ENCODE measurements around the gene GARIN3.
"Not testable (repeated sequence)": the region's sequence is repeated elsewhere in the genome, so short reads cannot be mapped to it uniquely, and the experiment has no call there.

GARIN3 gene

GRCh38 chr5:157193699-157194424 lies 27.8 kb upstream of the GARIN3 start:
- no peaks in the 10 kb centered on the region for H3K27me3 Mint-ChIP-seq
- peak overlapping the region; percentile 99 for H3K27ac Mint-ChIP-seq
- H3K4me3 Mint-ChIP-seq, result peak overlapping the region; percentile 89
- peaks cover 46% of the 10 kb centered on the region for H3K36me3 Mint-ChIP-seq
- H3K4me1 Mint-ChIP-seq (ENCODE audit: low read depth), result peaks cover 91% of the 10 kb centered on the region
- H3K9me3 Mint-ChIP-seq (ENCODE audit: low read depth), result no peaks in the 10 kb centered on the region

- peaks cover 54% of the 10 kb centered on the region for H3K36me3 Mint-ChIP-seq
- H3K4me1 Mint-ChIP-seq (ENCODE audit: low read depth), result peaks cover 87% of the 10 kb centered on the region
- H3K9me3 Mint-ChIP-seq (ENCODE audit: low read depth), result no peaks in the 10 kb centered on the region
- H3K27me3 Mint-ChIP-seq, result no peaks in the 10 kb centered on the region
- peak overlapping the region; percentile 99 for H3K4me3 Mint-ChIP-seq
- H3K27ac Mint-ChIP-seq, result peak overlapping the region; percentile 100
These were observed 23.2 kb upstream of the GARIN3 start for GRCh38 chr5:157189223-157189622.

- H3K27me3 Mint-ChIP-seq, result no peaks in the 10 kb centered on the region
- peaks cover 59% of the 10 kb centered on the region for H3K36me3 Mint-ChIP-seq
- no peaks in the 10 kb centered on the region for H3K9me3 Mint-ChIP-seq (ENCODE audit: low read depth)
- H3K4me1 Mint-ChIP-seq (ENCODE audit: low read depth), result peaks cover 78% of the 10 kb centered on the region
- peak overlapping the region; percentile 100 for H3K27ac Mint-ChIP-seq
- peak overlapping the region; percentile 99 for H3K4me3 Mint-ChIP-seq
These were observed 22.2 kb upstream of the GARIN3 start for GRCh38 chr5:157188270-157188669.

- no peaks in the 10 kb centered on the region for H3K27me3 Mint-ChIP-seq
- peak overlapping the region; percentile 99 for H3K4me3 Mint-ChIP-seq
- H3K36me3 Mint-ChIP-seq, result peaks cover 53% of the 10 kb centered on the region
- H3K27ac Mint-ChIP-seq, result peak overlapping the region; percentile 100
- H3K4me1 Mint-ChIP-seq (ENCODE audit: low read depth), result peaks cover 69% of the 10 kb centered on the region
- H3K9me3 Mint-ChIP-seq (ENCODE audit: low read depth), result no peaks in the 10 kb centered on the region
These were observed 21.1 kb upstream of the GARIN3 start for GRCh38 chr5:157187046-157187754.

GRCh38 chr5:157186309-157187045 lies 20.4 kb upstream of the GARIN3 start:
- H3K27ac Mint-ChIP-seq, result peak overlapping the region; percentile 100
- H3K36me3 Mint-ChIP-seq, result peaks cover 52% of the 10 kb centered on the region
- no peaks in the 10 kb centered on the region for H3K27me3 Mint-ChIP-seq
- no peaks in the 10 kb centered on the region for H3K9me3 Mint-ChIP-seq (ENCODE audit: low read depth)
- H3K4me3 Mint-ChIP-seq, result peak overlapping the region; percentile 99
- peaks cover 61% of the 10 kb centered on the region for H3K4me1 Mint-ChIP-seq (ENCODE audit: low read depth)

GRCh38 chr5:157185122-157185521 lies 19.1 kb upstream of the GARIN3 start:
- not testable (repeated sequence) for H3K9me3 Mint-ChIP-seq (ENCODE audit: low read depth); H3K27me3 Mint-ChIP-seq
- Mint-ChIP-seq H3K27ac (peak overlapping the region; percentile 100), H3K36me3 (peaks cover 45% of the 10 kb centered on the region), H3K4me1 (ENCODE audit: low read depth) (peaks cover 54% of the 10 kb centered on the region), H3K4me3 (peak overlapping the region; percentile 99)

GRCh38 chr5:157184117-157184670 lies 18.1 kb upstream of the GARIN3 start:
- Mint-ChIP-seq H3K27me3 (no peaks in the 10 kb centered on the region), H3K4me3 (peak overlapping the region; percentile 99), H3K36me3 (peaks cover 43% of the 10 kb centered on the region), H3K9me3 (ENCODE audit: low read depth) (no peaks in the 10 kb centered on the region), H3K4me1 (ENCODE audit: low read depth) (peaks cover 55% of the 10 kb centered on the region), H3K27ac (peak overlapping the region; percentile 100)

GRCh38 chr5:157182143-157182757 lies 16.2 kb upstream of the GARIN3 start:
- no peaks in the 10 kb centered on the region for H3K9me3 Mint-ChIP-seq (ENCODE audit: low read depth)
- peaks cover 35% of the 10 kb centered on the region for H3K36me3 Mint-ChIP-seq
- peak overlapping the region; percentile 100 for H3K27ac Mint-ChIP-seq
- H3K4me3 Mint-ChIP-seq, result peak overlapping the region; percentile 99
- H3K27me3 Mint-ChIP-seq, result no peaks in the 10 kb centered on the region
- H3K4me1 Mint-ChIP-seq (ENCODE audit: low read depth), result peaks cover 54% of the 10 kb centered on the region

- peaks cover 25% of the 10 kb centered on the region for H3K36me3 Mint-ChIP-seq
- H3K4me1 Mint-ChIP-seq (ENCODE audit: low read depth), result peaks cover 52% of the 10 kb centered on the region
- H3K27ac Mint-ChIP-seq, result peak within 1 kb of the TSS; percentile 100
- H3K27me3 Mint-ChIP-seq, result no peaks in the 10 kb centered on the region
- H3K4me3 Mint-ChIP-seq, result peak within 1 kb of the TSS; percentile 99
- H3K9me3 Mint-ChIP-seq (ENCODE audit: low read depth), result no peaks in the 10 kb centered on the region
These were observed 14.6 kb upstream of the GARIN3 start, which contains the start of gene ITK for GRCh38 chr5:157180374-157181264. TSS of gene ITK (plus strand) at chr5:157180840. CDS start at chr5:157180978, 138 bp downstream.

- H3K4me3 Mint-ChIP-seq, result peak overlapping the region; percentile 99
- H3K27ac Mint-ChIP-seq, result peak overlapping the region; percentile 100
- peaks cover 16% of the 10 kb centered on the region for H3K36me3 Mint-ChIP-seq
- peaks cover 60% of the 10 kb centered on the region for H3K4me1 Mint-ChIP-seq (ENCODE audit: low read depth)
- H3K9me3 Mint-ChIP-seq (ENCODE audit: low read depth), result no peaks in the 10 kb centered on the region
- H3K27me3 Mint-ChIP-seq, result no peaks in the 10 kb centered on the region
These were observed 12.9 kb upstream of the GARIN3 start for GRCh38 chr5:157178966-157179365.

- no peaks in the 10 kb centered on the region for H3K9me3 Mint-ChIP-seq (ENCODE audit: low read depth)
- peak overlapping the region; percentile 99 for H3K4me3 Mint-ChIP-seq
- H3K27me3 Mint-ChIP-seq, result no peaks in the 10 kb centered on the region
- H3K4me1 Mint-ChIP-seq (ENCODE audit: low read depth), result peaks cover 65% of the 10 kb centered on the region
- peaks cover 10% of the 10 kb centered on the region for H3K36me3 Mint-ChIP-seq
- peak overlapping the region; percentile 100 for H3K27ac Mint-ChIP-seq
These were observed 11.9 kb upstream of the GARIN3 start for GRCh38 chr5:157177953-157178352.

- Mint-ChIP-seq H3K9me3 (ENCODE audit: low read depth) (no peaks in the 10 kb centered on the region), H3K27me3 (no peaks in the 10 kb centered on the region), H3K4me3 (peak overlapping the region; percentile 70), H3K36me3 (no peaks in the 10 kb centered on the region), H3K4me1 (ENCODE audit: low read depth) (peaks cover 90% of the 10 kb centered on the region), H3K27ac (peak overlapping the region; percentile 100)
These were observed 9.1 kb upstream of the GARIN3 start for GRCh38 chr5:157175071-157175612.

GRCh38 chr5:157172403-157172802 lies 6.3 kb upstream of the GARIN3 start:
- peak overlapping the region; percentile 93 for H3K27ac Mint-ChIP-seq
- H3K27me3 Mint-ChIP-seq, result no peaks in the 10 kb centered on the region
- no peaks in the 10 kb centered on the region for H3K36me3 Mint-ChIP-seq
- peaks cover 91% of the 10 kb centered on the region for H3K4me1 Mint-ChIP-seq (ENCODE audit: low read depth)
- no peaks in the 10 kb centered on the region for H3K9me3 Mint-ChIP-seq (ENCODE audit: low read depth)
- H3K4me3 Mint-ChIP-seq, result peak overlapping the region; percentile 80
